Right renal cortex interstitium (tissue), 3 donors: Measurements from ENCODE around the gene SAMD9. TPM values are rescaled to one million over a fixed set of nuclear protein-coding genes. Genes with fewer than 3 reads are reported as not detected.
A peak's percentile ranks its signal among the peaks of the same experiment; 100 is the strongest.
"Not testable (repeated sequence)": the region's sequence is repeated elsewhere in the genome, so short reads cannot be mapped to it uniquely, and the experiment has no call there.

Experiments
- DNase-seq, 3 donors: peaks; one replicate each; pipeline ENCODE4 v3.0.0-alpha.2; 2013; ENCODE audit warnings: low read depth in 3 of 3, low spot score in 2 of 3
- polyA plus RNA-seq, 3 donors: library from polyadenylated mRNA; unstranded; fragments of 120-200 nt; gene quantifications; one replicate each; pipeline ENCODE4 v1.2.1, GENCODE V29; 2013; ENCODE audit not compliant: insufficient read length in 3 of 3

Gene SAMD9
- 1 to 10 TPM; 6.2 to 7.4 (median 7.0) TPM for polyA plus RNA-seq

- DNase-seq: peak; percentile 20 to 59 (median 47)
Observed at GRCh38 chr7:93117852-93118530, at the start of gene SAMD9. SAMD9 (minus strand) TSS chr7:93117979; CDS start chr7:93106097, 11,882 bp downstream.

- DNase-seq: no peak
Observed at GRCh38 chr7:93165447-93165846, 47.7 kb upstream of the SAMD9 start.

- DNase-seq: no peak
Observed at GRCh38 chr7:93164766-93165165, 47.0 kb upstream of the SAMD9 start.

GRCh38 chr7:93161181-93161762 is 43.5 kb upstream of the SAMD9 start:
- DNase-seq: no peak

GRCh38 chr7:93160410-93160809 is 42.6 kb upstream of the SAMD9 start:
- no peak for DNase-seq

- no peak for DNase-seq
Observed at GRCh38 chr7:93159490-93159889, 41.7 kb upstream of the SAMD9 start.

GRCh38 chr7:93156884-93157283 is 39.1 kb upstream of the SAMD9 start:
- DNase-seq: no peak

GRCh38 chr7:93150200-93150835 is 32.5 kb upstream of the SAMD9 start:
- DNase-seq: no peak

- DNase-seq: no peak
Observed at GRCh38 chr7:93148727-93149126, 30.9 kb upstream of the SAMD9 start.

- no peak for DNase-seq
Observed at GRCh38 chr7:93148144-93148543, 30.4 kb upstream of the SAMD9 start, which contains the start of gene SAMD9L. SAMD9L (minus strand) TSS chr7:93148385; CDS start chr7:93135971, 12,414 bp downstream.

- no peak for DNase-seq
Observed at GRCh38 chr7:93147363-93147762, 29.6 kb upstream of the SAMD9 start.

GRCh38 chr7:93146472-93147141 is 28.8 kb upstream of the SAMD9 start:
- DNase-seq: no peak

GRCh38 chr7:93146036-93146435 is 28.3 kb upstream of the SAMD9 start:
- DNase-seq: no peak

- no peak for DNase-seq
Observed at GRCh38 chr7:93145354-93145753, 27.6 kb upstream of the SAMD9 start.

GRCh38 chr7:93142127-93142526 is 24.3 kb upstream of the SAMD9 start:
- DNase-seq: no peak

- DNase-seq: no peak
Observed at GRCh38 chr7:93140582-93141191, 22.9 kb upstream of the SAMD9 start.

- no peak for DNase-seq
Observed at GRCh38 chr7:93138576-93138975, 20.8 kb upstream of the SAMD9 start.

- no peak for DNase-seq
Observed at GRCh38 chr7:93133005-93133404, 15.2 kb upstream of the SAMD9 start.

- no peak for DNase-seq
Observed at GRCh38 chr7:93132216-93132615, 14.4 kb upstream of the SAMD9 start.

GRCh38 chr7:93126954-93127353 is 9.2 kb upstream of the SAMD9 start:
- DNase-seq: not testable (repeated sequence)

- not testable (repeated sequence) for DNase-seq
Observed at GRCh38 chr7:93123532-93123931, 5.8 kb upstream of the SAMD9 start.
